GM12878 (cell line): Measurements from ENCODE around the gene LTBP2. TPM values are rescaled to one million over a fixed set of nuclear protein-coding genes. Genes with fewer than 3 reads are reported as not detected.

Experiments used
- ATAC-seq: fragments of 200-7000 bp; cut with Tn5 transposase; 3 replicates; pipeline ENCODE4 v1.9.1; 2020; ENCODE audit warnings: mild to moderate bottlenecking, moderate library complexity
- BruUV-seq: library from RNA; stranded (reverse); fragments of 400-500 nt; replicated peaks from 2 replicates; lab custom pipeline; 2021; lab: Mats Ljungman, UMichigan
- CTCF ChIA-PET: fragments of 300-600 bp; sonication (Branson Sonifier 250); formaldehyde crosslinking; extraction: SDS; loops from one replicate; lab custom pipeline; 2021; ENCODE audit warnings: inconsistent platforms; lab: Yijun Ruan, JAX
- POLR2A ChIA-PET: fragments of 350-600 bp; formaldehyde crosslinking; extraction: SDS; loops from one replicate; lab custom pipeline; 2021; ENCODE audit warnings: inconsistent platforms; lab: Charles Lee
- RAD21 ChIA-PET: fragments of 300-600 bp; sonication (Branson Sonifier 250); formaldehyde crosslinking; loops from one replicate; lab custom pipeline; 2023; ENCODE audit warnings: antibody characterized with exemption; ENCODE audit not compliant: unreplicated experiment; lab: Charles Lee
- SMC1A ChIA-PET: fragments of 300-600 bp; sonication (Branson Sonifier 250); formaldehyde crosslinking; loops from one replicate; lab custom pipeline; 2023; ENCODE audit not compliant: unreplicated experiment, uncharacterized antibody; lab: Charles Lee
- DNase-seq: peaks from one replicate; pipeline ENCODE4 v3.0.0-alpha.2; 2011; ENCODE audit warnings: low read depth, low spot score
- FAIRE-seq: peaks from 3 replicates; lab custom pipeline; 2011; peaks lifted over from hg19 to GRCh38; lab: Jason Lieb, UNC
- H2AFZ ChIP-seq: 2 replicates; pipeline ENCODE4 v1.6.0; 2011; ENCODE audit warnings: low read depth, low read length, control low read depth; ENCODE audit not compliant: control insufficient read depth
- H3K27ac ChIP-seq: 2 replicates; pipeline ENCODE4 v1.5.1; 2011; ENCODE audit warnings: control low read depth; ENCODE audit not compliant: control insufficient read depth, insufficient read depth
- H3K27me3 ChIP-seq, 2 experiments: replicated peaks in 1 of 2; 2 replicates each; pipeline versions ENCODE4 v1.6.0 to v1.6.1; 2011; ENCODE audit warnings: low read length in 1 of 2; ENCODE audit not compliant: control insufficient read depth in 2 of 2, insufficient read depth in 2 of 2
- H3K36me3 ChIP-seq, 2 experiments: 2 replicates each; pipeline ENCODE4 v1.5.1; 2011; ENCODE audit warnings: low read length in 1 of 2; ENCODE audit not compliant: control insufficient read depth in 2 of 2, insufficient read depth in 2 of 2
- H3K4me1 ChIP-seq: 2 replicates; pipeline ENCODE4 v1.6.1; 2011; ENCODE audit warnings: mild to moderate bottlenecking, low read length, moderate library complexity, mixed read lengths; ENCODE audit not compliant: control insufficient read depth, insufficient read depth
- H3K4me2 ChIP-seq: 2 replicates; pipeline ENCODE4 v1.6.0; 2011; ENCODE audit warnings: control low read depth; ENCODE audit not compliant: control insufficient read depth, insufficient read depth
- H3K4me3 ChIP-seq: fragments of 200-600 bp; sonication (generic); 2 replicates; pipeline ENCODE4 v1.5.1; 2016
- H3K79me2 ChIP-seq: 2 replicates; pipeline ENCODE4 v1.6.0; 2011; ENCODE audit warnings: low read length; ENCODE audit not compliant: control insufficient read depth, insufficient read depth
- H3K9ac ChIP-seq: 2 replicates; pipeline ENCODE4 v1.8.0; 2011; ENCODE audit warnings: low read length, control low read depth, mixed read lengths; ENCODE audit not compliant: control insufficient read depth, insufficient read depth
- H3K9me3 ChIP-seq: replicated peaks from 3 replicates; pipeline ENCODE4 v1.5.1; 2011; ENCODE audit warnings: mild to moderate bottlenecking, low read length; ENCODE audit not compliant: control insufficient read depth, insufficient read depth
- H4K20me1 ChIP-seq: 2 replicates; pipeline ENCODE4 v1.6.0; 2011; ENCODE audit not compliant: control insufficient read depth, insufficient read depth
- BRCA1 ChIP-seq: IDR thresholded peaks from 2 replicates; pipeline ENCODE4 v1.6.1; 2011; ENCODE audit warnings: low read depth, low read length, improper control_type of control experiment
- EGR1 ChIP-seq, 2 experiments: IDR thresholded peaks; 1 replicate in 1 of 2; 2 replicates in 1 of 2; pipeline ENCODE4 v1.6.1; 2011 to 2012; ENCODE audit warnings: low read depth in 2 of 2, low read length in 2 of 2, borderline replicate concordance in 1 of 2, mild to moderate bottlenecking in 1 of 2, moderate library complexity in 1 of 2
- HDAC2 ChIP-seq: fragments of 200-600 bp; sonication (generic); IDR thresholded peaks from 2 replicates; pipeline ENCODE4 v1.6.1; 2017
- HDAC6 ChIP-seq: fragments of 200-600 bp; sonication (generic); IDR thresholded peaks from one replicate; pipeline ENCODE4 v1.8.0; 2017; ENCODE audit warnings: antibody characterized with exemption; ENCODE audit not compliant: unreplicated experiment
- PAX8 ChIP-seq: fragments of 450-650 bp; IDR thresholded peaks from 2 replicates; pipeline ENCODE4 v1.6.1; 2017; ENCODE audit warnings: mild to moderate bottlenecking, moderate library complexity
- RB1 ChIP-seq: fragments of 450-650 bp; formaldehyde crosslinking; IDR thresholded peaks from 2 replicates; pipeline ENCODE4 v1.6.1; 2017; ENCODE audit warnings: mild to moderate bottlenecking, borderline replicate concordance
- SMARCA5 ChIP-seq: fragments of 450-650 bp; IDR thresholded peaks from 2 replicates; pipeline ENCODE4 v1.6.1; 2017; ENCODE audit warnings: mild to moderate bottlenecking
- SMC3 ChIP-seq: IDR thresholded peaks from 2 replicates; pipeline ENCODE4 v1.6.1; 2011; ENCODE audit warnings: low read length, improper control_type of control experiment, borderline replicate concordance
- WRNIP1 ChIP-seq: IDR thresholded peaks from 2 replicates; pipeline ENCODE4 v1.6.1; 2011; ENCODE audit warnings: low read depth, low read length, improper control_type of control experiment, borderline replicate concordance
- YY1 ChIP-seq: IDR thresholded peaks from 2 replicates; pipeline ENCODE4 v1.6.1; 2011; ENCODE audit warnings: low read depth, mild to moderate bottlenecking, low read length
- WGBS: methylation state at CpG from one replicate; pipeline ENCODE4 v1.1.6; 2016; ENCODE audit warnings: low lambda C conversion rate; ENCODE audit not compliant: insufficient replicate concordance, insufficient coverage; ENCODE audit errors: missing lambda C conversion rate; 5-methylcytosine and 5-hydroxymethylcytosine counted together
- in situ Hi-C: fragments of 300-500 bp; cut with MboI; formaldehyde crosslinking; loops from 9 replicates; pipeline ENCODE4 v1.14.3; 2018; ENCODE audit warnings: mixed read lengths
- intact Hi-C: fragments of 100-400 bp; cut with micrococcal nuclease; formaldehyde crosslinking; loops from one replicate; pipeline ENCODE4 v1.14.2; 2022; ENCODE audit not compliant: unreplicated experiment
- polyA plus RNA-seq, 11 experiments: library from polyadenylated mRNA; depleted of rRNA in 4 of 11; unstranded in 6 of 11; stranded (reverse) in 5 of 11; fragments of >200 nt; fragmentation: Nextera tagmentation in 4 of 11; fragmentation: Illumina TruSeq in 1 of 11; extraction: Ambion mirVana in 4 of 11; extraction: Trizol in 1 of 11; gene quantifications; 1 replicate in 1 of 11; 2 replicates in 10 of 11; pipeline versions ENCODE4 v1.2.1 to v1.2.3, GENCODE V29; 2011 to 2016; ENCODE audit warnings: inconsistent platforms in 2 of 11, missing spikeins in 2 of 11, low read depth in 1 of 11
- total RNA-seq, 4 experiments: library from RNA; depleted of rRNA in 3 of 4; stranded (reverse); fragments of >200 nt in 3 of 4; fragmentation: Illumina TruSeq in 1 of 4; extraction: Trizol in 1 of 4; gene quantifications; 2 replicates each; pipeline versions ENCODE4 v1.2.1 to v1.2.3, GENCODE V29; 2013 to 2021
- TF ChIP-seq, protein P1 (sequence below): fragments of 450-650 bp; IDR thresholded peaks from 2 replicates; pipeline ENCODE4 v1.6.1; 2017; ENCODE audit warnings: low read depth, mild to moderate bottlenecking, moderate library complexity
- TF ChIP-seq, protein P2 (sequence below): fragments of 450-650 bp; IDR thresholded peaks from 2 replicates; pipeline ENCODE4 v1.6.1; 2016; ENCODE audit warnings: mild to moderate bottlenecking, moderate library complexity, borderline replicate concordance
- TF ChIP-seq, protein P3 (sequence below): fragments of 450-650 bp; IDR thresholded peaks from 2 replicates; pipeline ENCODE4 v1.6.1; 2016; ENCODE audit warnings: mild to moderate bottlenecking

Gene LTBP2
- total and polyA plus RNA-seq, 10 of the 15 experiments (the other 5 are each of a cell fraction or from before 2014, with no cell fraction given): 0.03 to 0.23 (median 0.06) TPM; not detected in 1

DNA sequence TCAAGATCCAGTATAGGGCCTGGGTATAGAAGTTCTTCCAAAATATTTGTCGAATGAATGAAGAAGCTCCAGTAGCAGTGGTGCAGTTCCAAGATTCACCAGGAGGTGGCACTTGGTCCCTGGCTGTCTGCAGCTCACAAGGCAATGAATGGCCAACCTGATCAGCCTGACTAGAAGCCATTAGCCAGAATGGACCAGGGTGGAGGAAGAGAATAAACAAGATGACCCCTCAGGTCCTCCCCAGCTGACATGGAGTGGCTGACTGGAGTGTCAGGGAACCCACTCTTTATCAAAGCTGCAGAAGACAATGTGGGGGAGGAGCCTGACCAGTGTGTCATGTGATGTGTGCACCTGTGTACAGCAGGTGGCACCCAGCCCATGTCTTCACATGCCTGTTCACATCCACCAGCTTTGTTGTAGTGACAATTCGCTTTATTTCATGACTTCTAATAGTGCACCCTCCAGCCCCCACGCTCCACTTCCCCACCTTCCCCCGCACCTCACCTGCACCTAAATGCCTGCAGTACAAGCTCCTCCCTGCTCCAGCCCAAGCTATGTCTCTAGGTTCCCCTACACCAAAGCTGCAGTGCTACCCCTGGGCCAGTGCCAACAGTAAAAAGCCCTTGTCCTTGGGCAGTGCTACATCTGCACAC is 3.0 kb downstream of the LTBP2 start (continued):
- TF ChIP-seq, protein P1, sequence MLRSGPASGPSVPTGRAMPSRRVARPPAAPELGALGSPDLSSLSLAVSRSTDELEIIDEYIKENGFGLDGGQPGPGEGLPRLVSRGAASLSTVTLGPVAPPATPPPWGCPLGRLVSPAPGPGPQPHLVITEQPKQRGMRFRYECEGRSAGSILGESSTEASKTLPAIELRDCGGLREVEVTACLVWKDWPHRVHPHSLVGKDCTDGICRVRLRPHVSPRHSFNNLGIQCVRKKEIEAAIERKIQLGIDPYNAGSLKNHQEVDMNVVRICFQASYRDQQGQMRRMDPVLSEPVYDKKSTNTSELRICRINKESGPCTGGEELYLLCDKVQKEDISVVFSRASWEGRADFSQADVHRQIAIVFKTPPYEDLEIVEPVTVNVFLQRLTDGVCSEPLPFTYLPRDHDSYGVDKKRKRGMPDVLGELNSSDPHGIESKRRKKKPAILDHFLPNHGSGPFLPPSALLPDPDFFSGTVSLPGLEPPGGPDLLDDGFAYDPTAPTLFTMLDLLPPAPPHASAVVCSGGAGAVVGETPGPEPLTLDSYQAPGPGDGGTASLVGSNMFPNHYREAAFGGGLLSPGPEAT: no peak
- TF ChIP-seq SMARCA5 (0 out of 2 replicates have a peak, but pooled peaks have one; percentile 53), SMC3 (peak; percentile 79), RB1 (no peak), BRCA1 (no peak), YY1 (peak; percentile 72), HDAC6 (no peak)

DNA sequence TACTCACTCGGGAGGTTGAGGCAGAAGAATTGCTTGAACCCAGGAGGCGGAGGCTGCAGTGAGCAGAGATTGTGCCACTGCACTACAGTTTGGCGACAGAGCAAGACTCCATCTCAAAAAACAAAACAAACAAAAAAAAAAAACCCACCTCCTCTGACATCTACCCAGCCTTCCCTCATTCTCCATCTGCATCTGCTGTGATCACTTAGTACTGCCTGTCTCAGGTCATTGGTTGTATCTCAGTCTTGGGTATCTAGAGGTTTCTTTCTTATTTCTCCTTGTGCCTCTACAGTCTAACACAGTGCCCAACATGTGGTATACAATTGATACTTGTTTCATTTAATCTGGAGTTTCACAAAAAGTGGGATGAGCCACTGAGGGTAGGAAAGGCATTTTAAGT is 5.3 kb downstream of the LTBP2 start:
- FAIRE-seq (no peak), DNase-seq (no peak)
- peaks cover 0 to 1% of the 10 kb centered on the region in 2 experiments; a peak in 3 of 4 replicates for H3K27me3 ChIP-seq
- no peaks in the 10 kb centered on the region for H3K79me2 ChIP-seq
- TF ChIP-seq PAX8 (no peak), WRNIP1 (no peak), YY1 (no peak), EGR1 (IDR thresholded peaks at IDR 0.05; ENCODE audit: borderline replicate concordance in 1 of 2, low read depth in 2 of 2, low read length in 2 of 2) (no peak), HDAC2 (no peak)
- TF ChIP-seq, protein P2, sequence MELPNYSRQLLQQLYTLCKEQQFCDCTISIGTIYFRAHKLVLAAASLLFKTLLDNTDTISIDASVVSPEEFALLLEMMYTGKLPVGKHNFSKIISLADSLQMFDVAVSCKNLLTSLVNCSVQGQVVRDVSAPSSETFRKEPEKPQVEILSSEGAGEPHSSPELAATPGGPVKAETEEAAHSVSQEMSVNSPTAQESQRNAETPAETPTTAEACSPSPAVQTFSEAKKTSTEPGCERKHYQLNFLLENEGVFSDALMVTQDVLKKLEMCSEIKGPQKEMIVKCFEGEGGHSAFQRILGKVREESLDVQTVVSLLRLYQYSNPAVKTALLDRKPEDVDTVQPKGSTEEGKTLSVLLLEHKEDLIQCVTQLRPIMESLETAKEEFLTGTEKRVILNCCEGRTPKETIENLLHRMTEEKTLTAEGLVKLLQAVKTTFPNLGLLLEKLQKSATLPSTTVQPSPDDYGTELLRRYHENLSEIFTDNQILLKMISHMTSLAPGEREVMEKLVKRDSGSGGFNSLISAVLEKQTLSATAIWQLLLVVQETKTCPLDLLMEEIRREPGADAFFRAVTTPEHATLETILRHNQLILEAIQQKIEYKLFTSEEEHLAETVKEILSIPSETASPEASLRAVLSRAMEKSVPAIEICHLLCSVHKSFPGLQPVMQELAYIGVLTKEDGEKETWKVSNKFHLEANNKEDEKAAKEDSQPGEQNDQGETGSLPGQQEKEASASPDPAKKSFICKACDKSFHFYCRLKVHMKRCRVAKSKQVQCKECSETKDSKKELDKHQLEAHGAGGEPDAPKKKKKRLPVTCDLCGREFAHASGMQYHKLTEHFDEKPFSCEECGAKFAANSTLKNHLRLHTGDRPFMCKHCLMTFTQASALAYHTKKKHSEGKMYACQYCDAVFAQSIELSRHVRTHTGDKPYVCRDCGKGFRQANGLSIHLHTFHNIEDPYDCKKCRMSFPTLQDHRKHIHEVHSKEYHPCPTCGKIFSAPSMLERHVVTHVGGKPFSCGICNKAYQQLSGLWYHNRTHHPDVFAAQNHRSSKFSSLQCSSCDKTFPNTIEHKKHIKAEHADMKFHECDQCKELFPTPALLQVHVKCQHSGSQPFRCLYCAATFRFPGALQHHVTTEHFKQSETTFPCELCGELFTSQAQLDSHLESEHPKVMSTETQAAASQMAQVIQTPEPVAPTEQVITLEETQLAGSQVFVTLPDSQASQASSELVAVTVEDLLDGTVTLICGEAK: no peak
- TF ChIP-seq, protein P3, sequence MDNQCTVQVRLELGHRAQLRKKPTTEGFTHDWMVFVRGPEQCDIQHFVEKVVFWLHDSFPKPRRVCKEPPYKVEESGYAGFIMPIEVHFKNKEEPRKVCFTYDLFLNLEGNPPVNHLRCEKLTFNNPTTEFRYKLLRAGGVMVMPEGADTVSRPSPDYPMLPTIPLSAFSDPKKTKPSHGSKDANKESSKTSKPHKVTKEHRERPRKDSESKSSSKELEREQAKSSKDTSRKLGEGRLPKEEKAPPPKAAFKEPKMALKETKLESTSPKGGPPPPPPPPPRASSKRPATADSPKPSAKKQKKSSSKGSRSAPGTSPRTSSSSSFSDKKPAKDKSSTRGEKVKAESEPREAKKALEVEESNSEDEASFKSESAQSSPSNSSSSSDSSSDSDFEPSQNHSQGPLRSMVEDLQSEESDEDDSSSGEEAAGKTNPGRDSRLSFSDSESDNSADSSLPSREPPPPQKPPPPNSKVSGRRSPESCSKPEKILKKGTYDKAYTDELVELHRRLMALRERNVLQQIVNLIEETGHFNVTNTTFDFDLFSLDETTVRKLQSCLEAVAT: peak; percentile 58; the same call in 1 of the 2 replicates
- TF ChIP-seq, all 136 proteins: peak for 1
- CTCF ChIA-PET: no interaction called here
- in situ Hi-C loops (no loop called here), intact Hi-C loops (loop anchor here (5.0 kb wide), 1 partner anchor 244 kb away; no protein-coding TSS in a partner anchor)
- H2AFZ ChIP-seq: no peak overlapping the region
- no peak overlapping the region for H3K9ac ChIP-seq
- H3K4me3 ChIP-seq: no peak overlapping the region
- H3K9me3 ChIP-seq: no peaks in the 10 kb centered on the region
- ATAC-seq: no peak
- no peak overlapping the region for H3K4me2 ChIP-seq
- WGBS: 61% methylated on average over 3 of the region's 3 CpGs
- no TSS peak for BruUV-seq
- no peak overlapping the region for H3K27ac ChIP-seq
- no peaks in the 10 kb centered on the region for H4K20me1 ChIP-seq
- H3K4me1 ChIP-seq: no peaks in the 10 kb centered on the region
- POLR2A ChIA-PET: no interaction called here
- SMC1A ChIA-PET: no interaction called here
- H3K36me3 ChIP-seq: no peaks in the 10 kb centered on the region
- RAD21 ChIA-PET: no interaction called here
